ENCODE results near the gene TMBIM6. TPM values are rescaled to one million over a fixed set of nuclear protein-coding genes. Genes with fewer than 3 reads are reported as not detected.

TMBIM6 gene
- polyA plus RNA-seq, 1 of the 3 experiments (the other 2 are of a cell fraction): 290 TPM

GRCh38 chr12:49763006-49763591 is 21.7 kb downstream of the TMBIM6 start:
- CTCF ChIA-PET: interaction anchor here (0.6 to 3.8 kb wide), 38 partner anchors 8 to 307 kb away, joined by 3 to 22 read pairs (median 4); partner anchors contain the start of gene TMBIM6

DNA sequence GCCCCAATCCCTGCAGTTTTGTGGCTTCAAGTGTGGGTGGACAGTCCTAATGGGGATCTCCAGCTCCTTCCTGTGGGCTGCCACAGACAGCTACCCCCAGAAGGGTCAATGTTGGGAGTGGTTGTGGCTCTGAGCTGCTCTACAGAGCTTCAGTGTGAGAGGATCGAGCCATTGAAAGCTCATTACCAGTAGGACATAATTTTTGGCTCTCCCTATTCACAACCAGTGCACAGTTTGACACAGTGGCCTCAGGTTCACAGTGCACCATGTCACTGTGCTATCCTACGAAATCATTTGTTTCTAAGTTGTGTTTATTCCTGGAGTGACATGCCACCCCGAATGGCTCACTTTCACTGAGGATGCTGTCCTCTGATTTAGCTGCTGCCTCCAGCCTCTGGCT is 22.8 kb downstream of the TMBIM6 start:
- Histone ChIP-seq H3K27me3 (ENCODE audit: insufficient read depth) (no peaks in the 10 kb centered on the region), H3K36me3 (replicated peaks in 1 of 2; ENCODE audit: control insufficient read depth in 1 of 2, insufficient read depth in 2 of 2, low read length in 1 of 2) (peaks cover 41 to 55% of the 10 kb centered on the region in 2 experiments), H3K4me3 (ENCODE audit: low read depth in 2 of 2, low read length in 1 of 2) (no peak overlapping the region), H3K79me2 (ENCODE audit: insufficient read depth) (peaks cover 4% of the 10 kb centered on the region), H3K4me1 (ENCODE audit: control insufficient read depth in 1 of 2, insufficient read depth in 2 of 2, low read depth in 1 of 2, low read length in 1 of 2) (no peaks in the 10 kb centered on the region), H3K9me2 (no peaks in the 10 kb centered on the region), H2AFZ (ENCODE audit: low read depth) (no peak overlapping the region), H3K9ac (no peak overlapping the region), H3F3A (replicated peaks; ENCODE audit: insufficient read depth) (peaks cover 27% of the 10 kb centered on the region), H3K27ac (ENCODE audit: low read depth in 2 of 2, low read length in 1 of 2) (no peak overlapping the region), H3K4me2 (no peak overlapping the region), H4K20me1 (ENCODE audit: insufficient read depth) (peaks cover 7% of the 10 kb centered on the region; the same call in 1 of the 2 replicates), H3K9me3 (no peaks in the 10 kb centered on the region)
- DNase-seq: no peak
- TF ChIP-seq, protein P1, sequence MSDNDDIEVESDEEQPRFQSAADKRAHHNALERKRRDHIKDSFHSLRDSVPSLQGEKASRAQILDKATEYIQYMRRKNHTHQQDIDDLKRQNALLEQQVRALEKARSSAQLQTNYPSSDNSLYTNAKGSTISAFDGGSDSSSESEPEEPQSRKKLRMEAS (IDR thresholded peaks at IDR 0.05; ENCODE audit: low read depth): no peak
- no peak for TF ChIP-seq FOXM1 (IDR thresholded peaks at IDR 0.05; ENCODE audit: low read depth)
- no peak for TF ChIP-seq TCF12 (IDR thresholded peaks at IDR 0.05)
- TF ChIP-seq MXI1 (IDR thresholded peaks at IDR 0.05; ENCODE audit: low read depth, low read length): no peak
- no peak for TF ChIP-seq PBX3 (IDR thresholded peaks at IDR 0.05)
- no peak for TF ChIP-seq RAD21 (IDR thresholded peaks at IDR 0.05; ENCODE audit: low read length)
- no peak for TF ChIP-seq IRF3 (IDR thresholded peaks at IDR 0.05; ENCODE audit: low read depth, low read length)
- TF ChIP-seq FOXJ3 (CRISPR knock-in tag; IDR thresholded peaks at IDR 0.05): no peak
- no peak for TF ChIP-seq JUND (IDR thresholded peaks at IDR 0.05)
- no peak for TF ChIP-seq MEF2A (IDR thresholded peaks at IDR 0.05; ENCODE audit: borderline replicate concordance, low read depth)
- TF ChIP-seq POLR2AphosphoS5 (IDR thresholded peaks at IDR 0.05; ENCODE audit: low read depth, low read length): no peak
- TF ChIP-seq GATA2 (CRISPR knock-in tag; IDR thresholded peaks at IDR 0.05): no peak
- no peak for TF ChIP-seq SIN3A (IDR thresholded peaks at IDR 0.05; ENCODE audit: borderline replicate concordance, low read depth, low read length)
- no peak for TF ChIP-seq CHD2 (IDR thresholded peaks at IDR 0.05; ENCODE audit: low read length, partially characterized antibody)
- no peak for TF ChIP-seq TAF1 (IDR thresholded peaks at IDR 0.05; ENCODE audit: borderline replicate concordance, low read depth, low read length)
- no peak for TF ChIP-seq SMC3 (IDR thresholded peaks at IDR 0.05; ENCODE audit: low read depth, low read length)
- CTCF ChIA-PET: interaction anchor here (0.6 to 3.8 kb wide), 11 partner anchors 11 to 295 kb away, joined by 3 to 22 read pairs (median 4); partner anchors contain the start of gene TMBIM6
- POLR2A ChIA-PET: no interaction called here
- 100% methylated on average over 3 of the region's 3 CpGs for WGBS (ENCODE audit: low lambda C conversion rate)

More at GRCh38 chr12:49763006-49763591, 21.7 kb downstream of the TMBIM6 start:
- Histone ChIP-seq H3K27me3 (ENCODE audit: insufficient read depth) (no peaks in the 10 kb centered on the region), H4K20me1 (ENCODE audit: insufficient read depth) (peaks cover 7% of the 10 kb centered on the region; the same call in 1 of the 2 replicates), H3K36me3 (replicated peaks in 1 of 2; ENCODE audit: control insufficient read depth in 1 of 2, insufficient read depth in 2 of 2, low read length in 1 of 2) (peaks cover 52 to 65% of the 10 kb centered on the region in 2 experiments), H3K4me3 (ENCODE audit: low read depth in 2 of 2, low read length in 1 of 2) (no peak overlapping the region), H3K9me2 (no peaks in the 10 kb centered on the region), H3K9ac (no peak overlapping the region), H2AFZ (ENCODE audit: low read depth) (no peak overlapping the region), H3K4me2 (no peak overlapping the region), H3K4me1 (ENCODE audit: control insufficient read depth in 1 of 2, insufficient read depth in 2 of 2, low read depth in 1 of 2, low read length in 1 of 2) (no peaks in the 10 kb centered on the region), H3K9me3 (no peaks in the 10 kb centered on the region), H3K79me2 (ENCODE audit: insufficient read depth) (peaks cover 4% of the 10 kb centered on the region), H3F3A (replicated peaks; ENCODE audit: insufficient read depth) (peaks cover 32% of the 10 kb centered on the region), H3K27ac (ENCODE audit: low read depth in 2 of 2, low read length in 1 of 2) (no peak overlapping the region)
- peak; percentile 72 for DNase-seq
- TF ChIP-seq SIN3A (IDR thresholded peaks at IDR 0.05; ENCODE audit: borderline replicate concordance, low read depth, low read length): no peak
- TF ChIP-seq FOXJ3 (CRISPR knock-in tag; IDR thresholded peaks at IDR 0.05): no peak
- TF ChIP-seq RAD21 (IDR thresholded peaks at IDR 0.05; ENCODE audit: low read length): peak; percentile 36
- peak; percentile 82 for TF ChIP-seq CTCF (IDR thresholded peaks at IDR 0.05)
- peak; percentile 46; the same call in 1 of the 2 replicates for TF ChIP-seq SMC3 (IDR thresholded peaks at IDR 0.05; ENCODE audit: low read depth, low read length)
- POLR2A ChIA-PET: interaction anchor here (1.8 kb wide), 1 partner anchor 22 kb away, joined by 5 read pairs; the partner anchor contains the start of gene TMBIM6
- WGBS (ENCODE audit: low lambda C conversion rate): 61% methylated on average over 8 of the region's 8 CpGs

Data from SK-N-SH (cell line).